Heart right ventricle (tissue), 16 donors: ENCODE data around the gene NUDT22. TPM values are rescaled to one million over a fixed set of nuclear protein-coding genes. Genes with fewer than 3 reads are reported as not detected.

Experiments
- ATAC-seq, 8 donors: fragments of 200-7000 bp; cut with Tn5 transposase; one replicate each; pipeline ENCODE4 v1.9.1; 2020; ENCODE audit warnings: mild to moderate bottlenecking in 8 of 8, moderate library complexity in 8 of 8, moderate number of reproducible peaks in 1 of 8
- DNase-seq, 2 donors: peaks; one replicate each; pipeline ENCODE4 v3.0.0-alpha.2; 2020
- H3K27ac ChIP-seq, 10 donors: fragments of 200-600 bp; sonication (generic) in 2 of 10; one replicate each; pipeline versions ENCODE4 v1.5.0 to v1.8.0; 2020 to 2022; ENCODE audit warnings: mild to moderate bottlenecking in 3 of 10
- H3K27me3 ChIP-seq, 7 donors: fragments of 200-600 bp; one replicate each; pipeline ENCODE4 v1.8.0; 2021 to 2022; ENCODE audit warnings: mild to moderate bottlenecking in 2 of 7
- H3K36me3 ChIP-seq, 9 donors: fragments of 200-600 bp; sonication (generic) in 1 of 9; one replicate each; pipeline versions ENCODE4 v1.5.0 to v1.8.0; 2020 to 2022; ENCODE audit warnings: mild to moderate bottlenecking in 2 of 9
- H3K4me1 ChIP-seq, 9 donors: fragments of 200-600 bp; sonication (generic) in 1 of 9; one replicate each; pipeline versions ENCODE4 v1.5.0 to v1.8.0; 2020 to 2022; ENCODE audit warnings: mild to moderate bottlenecking in 4 of 9
- H3K4me3 ChIP-seq, 10 donors: fragments of 200-600 bp; sonication (generic) in 2 of 10; one replicate each; pipeline versions ENCODE4 v1.5.0 to v1.8.0; 2020 to 2022; ENCODE audit warnings: mild to moderate bottlenecking in 7 of 10, moderate library complexity in 2 of 10
- H3K9me3 ChIP-seq, 11 donors: fragments of 200-600 bp in 10 of 11; sonication (generic) in 2 of 11; one replicate each; pipeline versions ENCODE4 v1.5.0 to v1.8.0; 2013 to 2022; ENCODE audit warnings: mild to moderate bottlenecking in 2 of 11, control low read depth in 1 of 11, moderate library complexity in 1 of 11
- CTCF ChIP-seq, 9 donors: fragments of 200-600 bp; sonication (generic) in 2 of 9; IDR thresholded peaks; one replicate each; pipeline versions ENCODE4 v1.5.0 to v1.8.0; 2021 to 2022; ENCODE audit warnings: antibody characterized with exemption in 9 of 9, mild to moderate bottlenecking in 5 of 9, moderate library complexity in 1 of 9
- WGBS, 2 donors: extraction: QIAGEN DNeasy Blood & Tissue Kit; methylation state at CpG; one replicate each; pipeline ENCODE4 v1.1.7; 2013; ENCODE audit warnings: inconsistent platforms in 1 of 2; 5-methylcytosine and 5-hydroxymethylcytosine counted together
- intact Hi-C, 10 donors: fragments of 100-400 bp; cut with DNase I; formaldehyde crosslinking; loops; one replicate each; pipeline versions ENCODE4 v1.11.1 to v1.14.2; 2022
- polyA plus RNA-seq, 2 donors: library from polyadenylated mRNA; stranded (reverse); fragments of 200-250 nt; gene quantifications; one replicate each; pipeline ENCODE4 v1.2.3, GENCODE V29; 2013
- total RNA-seq, 10 donors: library from RNA; stranded (reverse); fragmentation: NEBNext Ultra II Directional in 3 of 10; extraction: Animal tissue kit (Norgen Biotek cat#: 25700) in 3 of 10; gene quantifications; one replicate each; pipeline versions ENCODE4 v1.2.1 to v1.2.4, GENCODE V29; 2021 to 2023
- donor health status: Arrhythmogenic right ventricular cardiomyopathy.
- donor health status: ischemic (EF 13 %, LVEDD 7.1; RV severe dilation, severe dysfunction).
- donor health status: healthy with polysubstance abuse.
- donor health status: DM: no; HTN: yes; CAD: no.
- donor health status: DM: no; HTN: no; CAD: no.
- donor health status: ischemic (EF 25% LVEDD 6.9; RV normal size, moderate dysfunction).
- donor health status: ischemic (EF 25% LVEDD 5.7; RV mildly dilated, moderate dysfunction).
- donor health status: healthy.
- donor health status: DM: yes; HTN: yes; CAD: no.
- donor health status: Ischemic cardiomyopathy.
- donor health status: ischemic (EF 35%, LVEDD 5.7; RV mildly dilated, moderate dysfunction).
- donor health status: nonischemic (EF 11% LVEDD 7.7; RV severe dilation, severe dysfunction).
- donor health status: DM: yes; HTN: yes; CAD: no.
- donor health status: PGD.
- donor health status: ischemic (EF 29% LVEDD 5.4; RV normal size, mild dysfunction).
- donor health status: nonischemic (EF 23%, LVEDD 6.1; RV moderate dilation, normal function).

Gene NUDT22
- total and polyA plus RNA-seq, 12 donors: 57.3 to 95.2 (median 72.6) TPM

GRCh38 chr11:64203421-64204079 is 22.5 kb upstream of the NUDT22 start:
- WGBS, 2 donors: 91 to 94% methylated on average over 27 of the region's 27 CpGs
- H3K27ac ChIP-seq: no peak overlapping the region
- H3K36me3 ChIP-seq: peaks cover 5 to 80% (median 52%) of the 10 kb centered on the region in 9 donors
- H3K4me1 ChIP-seq: peaks cover 7 to 46% (median 36%) of the 10 kb centered on the region in 9 donors
- H3K9me3 ChIP-seq: no peaks in the 10 kb centered on the region
- DNase-seq (no peak), ATAC-seq (no peak)
- TF ChIP-seq CTCF (IDR thresholded peaks at IDR 0.05): no peak
- intact Hi-C loops: loop anchor here in 7 of 10 donors (1.0 to 5.0 kb wide), 4 partner anchors 65 to 99 kb away; partner anchors contain the start of gene CATSPERZ (in 5 of the 7)
- no peaks in the 10 kb centered on the region for H3K27me3 ChIP-seq
- no peak overlapping the region for H3K4me3 ChIP-seq

DNA sequence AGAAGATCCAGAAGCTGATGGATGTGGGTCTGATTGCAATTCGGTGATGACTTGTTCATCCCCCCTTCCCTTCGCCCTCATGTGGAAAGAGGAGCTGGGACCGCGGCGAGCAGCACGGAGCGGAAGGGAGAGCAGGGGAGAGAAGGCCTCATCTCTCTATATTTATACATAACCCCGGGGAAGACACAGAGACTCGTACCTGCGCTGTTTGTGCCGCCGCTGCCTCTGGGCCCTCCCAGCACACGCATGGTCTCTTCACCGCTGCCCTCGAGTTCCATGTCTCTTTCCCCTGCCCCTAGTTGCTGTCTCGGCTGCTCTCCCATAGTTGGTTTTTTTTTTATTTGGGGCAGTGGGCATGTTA is 22.0 kb upstream of the NUDT22 start:
- WGBS, 2 donors: 85 to 90% methylated on average over 16 of the region's 16 CpGs
- Histone ChIP-seq H3K4me1 (peaks cover 7 to 51% (median 39%) of the 10 kb centered on the region in 9 donors), H3K36me3 (peaks cover 5 to 75% (median 47%) of the 10 kb centered on the region in 9 donors), H3K27ac (no peak overlapping the region), H3K4me3 (no peak overlapping the region), H3K9me3 (no peaks in the 10 kb centered on the region), H3K27me3 (no peaks in the 10 kb centered on the region)
- intact Hi-C loops: loop anchor here in 7 of 10 donors (1.0 to 5.0 kb wide), 4 partner anchors 64 to 98 kb away; partner anchors contain the start of gene CATSPERZ (in 5 of the 7)
- DNase-seq (no peak), ATAC-seq (no peak)
- TF ChIP-seq CTCF (IDR thresholded peaks at IDR 0.05): no peak

DNA sequence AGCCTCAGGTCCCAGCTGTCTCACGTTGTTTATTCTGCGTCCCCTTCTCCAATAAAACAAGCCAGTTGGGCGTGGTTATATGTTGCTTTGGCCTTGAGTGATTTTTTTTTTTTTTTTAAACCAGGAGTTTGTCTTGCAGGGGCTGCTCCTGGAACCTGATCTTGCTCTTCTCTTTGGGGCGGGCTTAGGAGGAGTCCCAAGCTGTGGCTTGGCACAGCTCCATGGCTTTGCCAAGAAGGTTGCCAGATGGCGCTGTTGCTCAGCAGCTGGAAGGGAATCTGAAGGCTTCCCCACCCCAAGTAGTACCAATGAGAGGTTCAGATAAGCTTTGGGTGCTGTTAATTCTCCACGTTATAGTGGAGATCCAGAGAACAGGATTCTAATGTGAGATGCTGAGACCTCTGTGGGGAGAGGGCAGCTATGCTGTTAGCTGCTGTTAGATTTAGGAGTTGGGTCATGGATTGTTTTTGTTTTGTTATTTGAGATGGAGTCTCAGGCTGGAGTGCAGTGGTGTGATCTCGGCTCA is 21.5 kb upstream of the NUDT22 start:
- peak; percentile 46 to 75 (median 64) for ATAC-seq
- no peaks in the 10 kb centered on the region for H3K27me3 ChIP-seq
- peaks cover 7 to 55% (median 39%) of the 10 kb centered on the region in 9 donors for H3K4me1 ChIP-seq
- H3K27ac ChIP-seq: peak overlapping the region in 7 of 10 donors; percentile 1 to 99 (median 28)
- no peak overlapping the region for H3K4me3 ChIP-seq
- intact Hi-C loops: loop anchor here in 7 of 10 donors (1.0 to 5.0 kb wide), 4 partner anchors 64 to 98 kb away; partner anchors contain the start of gene CATSPERZ (in 5 of the 7)
- no peaks in the 10 kb centered on the region for H3K9me3 ChIP-seq
- DNase-seq: peak; percentile 82 to 85
- WGBS, 2 donors: 43 to 51% methylated on average over 7 of the region's 7 CpGs
- peak; percentile 39 to 83 (median 73) for TF ChIP-seq CTCF (IDR thresholded peaks at IDR 0.05)
- H3K36me3 ChIP-seq: peaks cover 5 to 75% (median 44%) of the 10 kb centered on the region in 9 donors

GRCh38 chr11:64206457-64207255 is 19.4 kb upstream of the NUDT22 start, which contains the start of gene FERMT3:
Gene FERMT3 (plus strand): TSS chr11:64206721. CDS start chr11:64207365, 644 bp downstream.
- Histone ChIP-seq H3K4me3 (peak within 1 kb of the TSS in 9 of 10 donors; percentile 28 to 76 (median 51)), H3K36me3 (peaks cover 0 to 74% (median 26%) of the 10 kb centered on the region in 9 donors), H3K27me3 (no peaks in the 10 kb centered on the region), H3K9me3 (no peaks in the 10 kb centered on the region), H3K27ac (peak within 1 kb of the TSS; percentile 82 to 99 (median 91)), H3K4me1 (peaks cover 7 to 55% (median 39%) of the 10 kb centered on the region in 9 donors)
- peak; percentile 61 to 64 for DNase-seq
- ATAC-seq: peak; percentile 6 to 61 (median 46)
- 76 to 82% methylated on average over 27 of the region's 27 CpGs for WGBS, 2 donors
- intact Hi-C loops: loop anchor here in 3 of 10 donors (5.0 kb wide), 2 partner anchors 91 to 96 kb away; partner anchors contain the start of gene CATSPERZ (in 1 of the 3)
- TF ChIP-seq CTCF (IDR thresholded peaks at IDR 0.05): no peak
